Subcutaneous abdominal adipose tissue (tissue), 5 donors: ENCODE results near the gene RRM2.
"Not testable (repeated sequence)": the region's sequence is repeated elsewhere in the genome, so short reads cannot be mapped to it uniquely, and the experiment has no call there.

Source experiments
- H3K27ac ChIP-seq: one replicate; pipeline ENCODE4 v1.7.0; 2013; ENCODE audit warnings: low read depth, mild to moderate bottlenecking, inconsistent platforms, low read length, moderate library complexity
- H3K27me3 ChIP-seq, 5 donors: one replicate each; pipeline ENCODE4 v1.7.0; 2013; ENCODE audit warnings: low read length in 5 of 5, inconsistent platforms in 1 of 5; ENCODE audit not compliant: control insufficient read depth in 5 of 5, insufficient read depth in 4 of 5
- H3K36me3 ChIP-seq, 5 donors: one replicate each; pipeline ENCODE4 v1.7.0; 2013; ENCODE audit warnings: low read length in 5 of 5; ENCODE audit not compliant: control insufficient read depth in 5 of 5, insufficient read depth in 5 of 5
- H3K4me1 ChIP-seq, 5 donors: one replicate each; pipeline ENCODE4 v1.7.0; 2013; ENCODE audit warnings: low read length in 5 of 5, mild to moderate bottlenecking in 3 of 5, moderate library complexity in 1 of 5; ENCODE audit not compliant: control insufficient read depth in 5 of 5, insufficient read depth in 5 of 5
- H3K4me3 ChIP-seq, 5 donors: one replicate each; pipeline ENCODE4 v1.7.0; 2013; ENCODE audit warnings: low read length in 5 of 5, low read depth in 1 of 5
- H3K9ac ChIP-seq, 5 donors: one replicate each; pipeline ENCODE4 v1.7.0; 2013; ENCODE audit warnings: low read length in 5 of 5, mild to moderate bottlenecking in 4 of 5, moderate library complexity in 3 of 5
- H3K9me3 ChIP-seq, 5 donors: one replicate each; pipeline ENCODE4 v1.7.0; 2013; ENCODE audit warnings: low read length in 5 of 5; ENCODE audit not compliant: control insufficient read depth in 5 of 5
- donor health status: healthy.
- donor health status: healthy.
- donor health status: healthy.
- donor health status: healthy.
- donor health status: healthy.

Gene RRM2

DNA sequence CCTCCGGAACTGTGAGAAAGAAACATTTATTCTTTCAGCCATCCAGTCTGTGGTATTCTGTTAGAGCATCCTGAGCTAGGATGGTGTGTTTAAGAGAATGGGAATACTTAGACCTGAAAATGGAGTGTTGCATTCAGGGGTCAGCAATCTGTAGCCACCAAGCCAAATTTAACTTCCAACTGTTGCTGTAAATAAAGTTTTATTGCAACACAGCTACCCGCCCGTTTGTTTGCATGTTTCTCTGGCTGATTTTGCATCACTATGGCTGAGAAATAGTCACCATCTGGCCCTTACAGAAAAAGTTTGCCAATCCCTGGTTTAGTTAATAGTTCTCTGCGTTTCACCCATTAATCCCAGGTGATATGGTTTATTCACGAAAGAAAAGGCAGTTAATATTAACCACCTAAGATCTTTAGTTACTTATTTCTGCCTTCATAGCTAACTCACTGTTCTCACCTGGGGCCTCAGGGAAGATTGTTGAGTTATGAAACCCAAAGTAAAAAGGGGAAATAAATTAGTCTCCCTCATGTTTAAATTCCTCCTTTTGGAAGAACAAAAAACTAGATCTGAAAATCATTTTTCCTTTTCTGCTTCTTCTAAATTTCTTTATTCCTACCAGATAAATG is 32.9 kb upstream of the RRM2 start:
- Histone ChIP-seq H3K9ac (no peak overlapping the region), H3K27ac (no peak overlapping the region), H3K9me3 (no peaks in the 10 kb centered on the region), H3K4me1 (peaks cover 0 to 8% (median 6%) of the 10 kb centered on the region in 5 donors), H3K36me3 (no peaks in the 10 kb centered on the region), H3K27me3 (peaks cover 5 to 37% (median 24%) of the 10 kb centered on the region in 5 donors), H3K4me3 (no peak overlapping the region)

DNA sequence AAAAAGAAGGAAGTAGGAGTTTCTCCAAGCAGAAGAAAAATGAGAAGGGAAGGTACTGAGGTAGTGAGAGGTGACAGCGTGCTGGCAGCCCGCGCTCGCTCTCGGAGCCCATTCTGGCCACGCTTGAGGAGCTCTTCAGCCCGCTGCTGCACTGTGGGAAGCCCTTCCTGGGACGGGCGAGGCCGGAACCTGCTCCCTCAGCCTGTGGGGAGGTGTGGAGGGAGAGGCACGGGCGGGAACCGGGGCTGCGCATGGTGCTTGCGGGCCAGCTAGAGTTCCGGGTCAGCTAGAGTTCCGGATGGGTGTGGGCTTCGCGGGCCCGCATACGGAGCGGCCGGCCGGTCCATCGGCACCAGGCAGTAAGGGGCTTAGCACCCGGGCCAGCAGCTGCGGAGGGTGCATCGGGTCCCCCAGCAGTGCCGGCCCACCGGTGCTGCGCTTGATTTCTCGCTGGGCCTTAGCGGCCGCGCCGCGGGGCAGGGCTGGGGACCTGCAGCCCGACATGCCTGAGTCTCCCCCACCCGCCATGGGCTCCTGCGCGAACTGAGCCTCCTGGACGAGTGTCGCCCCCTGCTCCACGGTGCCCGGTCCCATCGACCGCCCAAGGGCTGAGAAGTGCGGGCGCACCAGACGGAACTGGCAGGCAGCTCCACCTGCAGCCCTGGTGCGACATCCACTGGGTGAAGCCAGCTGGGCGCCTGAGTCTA is 31.2 kb upstream of the RRM2 start:
- Histone ChIP-seq H3K9me3 (no peaks in the 10 kb centered on the region), H3K36me3 (no peaks in the 10 kb centered on the region), H3K27me3 (peaks cover 5 to 35% (median 19%) of the 10 kb centered on the region in 5 donors), H3K4me3 (peak overlapping the region in 3 of 5 donors; percentile 38 to 54 (median 49)), H3K4me1 (peaks cover 0 to 8% (median 6%) of the 10 kb centered on the region in 5 donors), H3K9ac (no peak overlapping the region), H3K27ac (no peak overlapping the region)

DNA sequence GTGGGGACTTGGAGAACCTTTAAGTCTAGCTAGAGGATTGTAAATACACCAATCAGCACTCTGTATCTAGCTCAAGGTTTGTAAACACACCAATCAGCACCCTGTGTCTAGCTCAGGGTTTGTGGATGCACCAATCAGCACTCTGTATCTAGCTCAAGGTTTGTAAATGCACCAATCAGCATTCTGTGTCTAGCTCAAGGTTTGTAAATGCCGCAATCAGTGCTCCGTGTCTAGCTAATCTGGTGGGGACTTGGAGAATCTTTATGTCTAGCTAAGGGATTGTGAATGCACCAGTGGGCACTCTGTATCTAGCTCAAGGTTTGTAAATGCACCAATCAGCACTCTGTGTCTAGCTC is 30.7 kb upstream of the RRM2 start:
- peak overlapping the region in 1 of 5 donors; percentile 49 for H3K4me3 ChIP-seq
- not testable (repeated sequence) for H3K9me3 ChIP-seq, H3K9ac ChIP-seq, H3K4me1 ChIP-seq, H3K27ac ChIP-seq, H3K36me3 ChIP-seq
- peaks cover 5 to 35% (median 19%) of the 10 kb centered on the region in 5 donors for H3K27me3 ChIP-seq

DNA sequence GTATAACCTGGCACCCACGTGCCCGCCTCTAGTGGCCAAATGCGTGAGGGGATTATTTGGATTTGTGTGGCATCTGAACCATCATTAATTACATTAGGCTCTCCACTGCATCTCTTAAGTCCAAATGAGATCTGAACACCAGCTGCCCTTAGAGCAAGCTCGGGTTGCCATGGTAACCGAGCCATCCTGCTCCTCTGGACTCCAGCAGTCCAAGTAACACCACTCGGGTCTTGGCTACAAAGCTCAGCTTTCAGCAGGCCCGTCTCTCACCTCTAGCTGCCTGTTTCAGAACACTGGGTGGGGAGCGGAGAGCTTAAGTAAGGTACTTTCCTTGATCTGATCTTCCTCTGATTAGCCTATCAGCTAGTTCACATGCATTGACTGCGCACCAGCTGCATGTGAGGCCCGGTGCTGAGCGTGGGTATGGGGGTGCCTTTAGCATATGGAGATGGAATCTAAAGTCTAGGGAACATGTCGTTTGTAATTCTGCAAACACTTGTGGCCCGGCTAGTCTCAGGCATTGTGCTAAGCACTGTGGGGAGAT is 28.2 kb upstream of the RRM2 start:
- Histone ChIP-seq H3K9ac (no peak overlapping the region), H3K4me1 (peaks cover 0 to 11% (median 8%) of the 10 kb centered on the region in 5 donors), H3K4me3 (no peak overlapping the region), H3K27ac (no peak overlapping the region), H3K27me3 (peaks cover 5 to 33% (median 19%) of the 10 kb centered on the region in 5 donors), H3K36me3 (no peaks in the 10 kb centered on the region), H3K9me3 (no peaks in the 10 kb centered on the region)

DNA sequence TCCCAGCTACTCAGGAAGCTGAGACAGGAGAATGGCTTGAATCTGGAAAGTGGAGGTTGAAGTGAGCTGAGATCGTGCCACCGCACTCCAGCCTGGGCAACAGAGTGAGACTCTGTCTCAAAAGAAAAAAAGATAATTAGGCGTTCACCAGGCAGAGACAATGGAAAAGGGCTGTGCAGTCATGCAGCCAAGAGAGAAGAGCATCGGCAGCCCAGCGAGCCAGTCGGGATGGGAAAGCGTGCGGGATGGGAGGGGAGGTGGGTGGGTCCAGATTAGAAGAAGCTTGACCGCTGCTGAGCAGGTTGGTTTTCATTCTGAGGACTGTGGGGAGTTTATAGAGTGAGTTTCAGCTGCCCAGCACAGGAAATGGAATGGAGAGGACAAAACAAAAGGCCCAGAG is 27.4 kb upstream of the RRM2 start:
- no peak overlapping the region for H3K9ac ChIP-seq
- no peaks in the 10 kb centered on the region for H3K9me3 ChIP-seq
- no peak overlapping the region for H3K4me3 ChIP-seq
- H3K36me3 ChIP-seq = no peaks in the 10 kb centered on the region
- no peak overlapping the region for H3K27ac ChIP-seq
- H3K4me1 ChIP-seq = peaks cover 0 to 11% (median 8%) of the 10 kb centered on the region in 5 donors
- peaks cover 5 to 27% (median 19%) of the 10 kb centered on the region in 5 donors for H3K27me3 ChIP-seq

DNA sequence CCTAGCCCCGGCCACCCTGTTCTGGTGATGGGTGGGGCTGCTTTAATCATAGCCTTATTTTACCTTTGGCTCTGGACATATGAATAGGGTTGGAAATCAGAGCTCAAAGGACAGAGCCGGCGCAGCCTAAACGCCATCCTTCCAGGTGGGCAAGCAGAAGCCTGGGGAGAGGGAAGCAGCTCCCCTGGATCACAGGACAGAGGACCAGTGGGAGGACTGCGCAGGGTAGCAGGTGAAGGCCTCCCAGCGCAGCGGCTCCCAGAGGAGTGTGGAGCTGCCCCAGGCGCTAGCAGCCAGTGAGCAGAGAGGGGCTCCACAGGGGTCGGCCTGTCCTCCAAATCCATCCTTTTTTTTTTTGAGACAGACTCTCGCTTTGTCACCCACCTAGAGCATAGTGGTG is 25.9 kb upstream of the RRM2 start:
- Histone ChIP-seq H3K4me3 (no peak overlapping the region), H3K4me1 (peaks cover 0 to 5% (median under 1%) of the 10 kb centered on the region in 5 donors), H3K27ac (no peak overlapping the region), H3K36me3 (no peaks in the 10 kb centered on the region), H3K9me3 (no peaks in the 10 kb centered on the region), H3K9ac (no peak overlapping the region), H3K27me3 (peaks cover 6 to 20% (median 16%) of the 10 kb centered on the region in 5 donors)

DNA sequence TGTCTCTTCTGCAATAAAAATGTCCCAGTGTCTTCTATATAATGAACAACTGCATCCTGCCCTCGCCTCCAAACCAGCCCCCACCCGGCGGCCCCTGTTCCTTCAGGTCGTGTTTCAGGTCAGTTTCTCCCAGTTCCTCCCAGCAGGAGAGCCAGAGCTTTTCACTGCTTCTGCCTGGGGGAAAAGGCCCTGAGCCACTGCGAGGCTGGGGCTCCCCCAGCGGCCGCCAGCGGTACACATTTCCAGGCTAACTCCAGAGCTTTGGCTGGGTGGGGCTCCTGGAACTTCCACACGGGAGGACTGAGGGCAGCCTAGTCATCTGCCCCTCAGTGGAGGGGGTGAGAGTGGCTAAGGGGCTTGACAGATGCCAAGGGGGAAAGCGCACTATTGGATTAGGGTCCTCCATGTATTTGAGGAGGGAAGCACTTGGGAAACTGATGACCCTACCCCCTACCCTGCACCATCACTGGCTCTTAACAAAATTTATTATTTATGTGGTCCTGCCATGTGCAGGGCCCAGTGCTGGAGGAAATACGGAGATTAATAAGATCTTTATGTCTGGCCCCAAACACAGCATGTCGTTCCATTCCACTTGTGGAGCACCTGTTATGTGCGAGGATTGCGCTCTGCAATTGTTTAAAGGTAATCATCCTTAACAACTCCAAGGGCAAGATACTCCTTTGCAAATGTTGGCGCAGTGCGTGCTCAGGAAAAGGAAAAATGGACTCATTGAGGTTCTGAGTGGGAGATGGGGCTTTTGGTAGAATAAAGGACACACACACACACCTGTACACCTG is 25.0 kb upstream of the RRM2 start:
- no peak overlapping the region for H3K27ac ChIP-seq
- peaks cover 0 to 5% (median 0%) of the 10 kb centered on the region in 5 donors for H3K4me1 ChIP-seq
- no peaks in the 10 kb centered on the region for H3K9me3 ChIP-seq
- H3K4me3 ChIP-seq = no peak overlapping the region
- H3K27me3 ChIP-seq = peaks cover 6 to 20% (median 13%) of the 10 kb centered on the region in 5 donors
- no peak overlapping the region for H3K9ac ChIP-seq
- H3K36me3 ChIP-seq = no peaks in the 10 kb centered on the region

DNA sequence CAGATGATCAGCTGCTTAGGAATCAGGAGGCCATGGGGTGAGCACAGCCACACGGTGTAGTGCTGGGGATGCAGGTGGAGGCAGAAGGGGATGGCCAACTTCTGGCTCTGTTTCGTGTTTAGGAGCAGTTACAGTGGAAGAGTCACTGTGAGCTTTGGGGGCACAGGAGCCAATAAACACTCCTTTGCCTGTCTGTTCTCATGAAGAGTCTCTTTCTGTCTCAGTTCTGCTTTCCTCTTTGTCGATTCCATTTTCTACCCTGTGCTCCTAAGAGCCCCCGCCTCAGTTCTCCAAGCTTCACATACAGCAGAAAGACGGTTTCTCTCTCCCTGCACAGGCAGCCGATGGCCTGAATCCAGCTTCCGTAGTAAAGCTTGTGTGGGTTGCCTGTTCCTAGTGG is 21.0 kb upstream of the RRM2 start:
- H3K27ac ChIP-seq = no peak overlapping the region
- H3K27me3 ChIP-seq = peaks cover 0 to 5% (median 0%) of the 10 kb centered on the region in 5 donors
- H3K9ac ChIP-seq = no peak overlapping the region
- H3K9me3 ChIP-seq = peaks cover 0 to 3% (median 0%) of the 10 kb centered on the region in 5 donors
- no peak overlapping the region for H3K4me3 ChIP-seq
- H3K36me3 ChIP-seq = no peaks in the 10 kb centered on the region
- H3K4me1 ChIP-seq = peaks cover 0 to 5% (median 0%) of the 10 kb centered on the region in 5 donors

DNA sequence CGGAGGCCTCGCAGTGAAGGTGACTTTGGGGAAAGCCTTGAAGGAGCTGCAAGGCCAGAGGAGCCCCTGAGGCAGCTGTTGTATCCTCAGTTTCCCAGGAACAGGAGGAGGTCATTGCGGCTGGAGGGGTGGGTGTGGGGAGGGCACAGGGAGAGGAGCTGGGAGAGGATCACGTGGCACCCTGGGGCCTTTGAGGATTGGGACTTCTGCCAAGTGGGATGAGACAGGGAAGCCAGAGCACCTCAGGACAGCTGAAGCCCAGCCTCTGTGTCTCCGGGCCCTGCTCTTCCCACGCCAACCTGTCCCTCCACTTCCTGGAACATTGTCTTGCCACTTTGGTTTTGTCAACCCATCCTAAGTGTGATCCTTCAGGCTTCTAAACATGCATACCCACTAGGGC is 19.4 kb upstream of the RRM2 start:
- Histone ChIP-seq H3K9me3 (peaks cover 0 to 5% (median 0%) of the 10 kb centered on the region in 5 donors), H3K36me3 (no peaks in the 10 kb centered on the region), H3K4me3 (no peak overlapping the region), H3K27ac (no peak overlapping the region), H3K9ac (no peak overlapping the region), H3K27me3 (peaks cover 0 to 5% (median 0%) of the 10 kb centered on the region in 5 donors), H3K4me1 (peaks cover 0 to 3% (median 0%) of the 10 kb centered on the region in 5 donors)
